Kasumi-1 (cell line): ENCODE results near the gene PRM1.
"Not testable (repeated sequence)": the region's sequence is repeated elsewhere in the genome, so short reads cannot be mapped to it uniquely, and the experiment has no call there.

Experiments
- DNase-seq, 2 experiments: peaks; one replicate each; lab custom pipeline; 2025; lab: John Stamatoyannopoulos, UW

The PRM1 gene

GRCh38 chr16:11298143-11298900 lies 17.2 kb upstream of the PRM1 start:
- DNase-seq, result no peak

- peak in 1 of 2 experiments; percentile 3 for DNase-seq
Measured at GRCh38 chr16:11297492-11298142, 16.5 kb upstream of the PRM1 start.

GRCh38 chr16:11296706-11297491 lies 15.8 kb upstream of the PRM1 start:
- DNase-seq, result no peak

GRCh38 chr16:11296351-11296705 lies 15.2 kb upstream of the PRM1 start:
- no peak for DNase-seq

- DNase-seq, result no peak
Measured at GRCh38 chr16:11295672-11296071, 14.5 kb upstream of the PRM1 start.

- DNase-seq, result no peak
Measured at GRCh38 chr16:11292076-11292748, 11.1 kb upstream of the PRM1 start.

- DNase-seq, result no peak
Measured at GRCh38 chr16:11291091-11291703, 10.1 kb upstream of the PRM1 start.

GRCh38 chr16:11290102-11290893 lies 9.2 kb upstream of the PRM1 start:
- DNase-seq, result no peak

GRCh38 chr16:11289696-11290095 lies 8.6 kb upstream of the PRM1 start:
- DNase-seq, result not testable (repeated sequence)

GRCh38 chr16:11289202-11289601 lies 8.1 kb upstream of the PRM1 start:
- no peak for DNase-seq

- no peak for DNase-seq
Measured at GRCh38 chr16:11285842-11286241, 4.7 kb upstream of the PRM1 start.

GRCh38 chr16:11283820-11284248 lies 2.7 kb upstream of the PRM1 start:
- no peak for DNase-seq

- no peak for DNase-seq
Measured at GRCh38 chr16:11278681-11279628, 2.2 kb downstream of the PRM1 start.

GRCh38 chr16:11277607-11278337 lies 3.4 kb downstream of the PRM1 start:
- no peak for DNase-seq

GRCh38 chr16:11276896-11277593 lies 4.1 kb downstream of the PRM1 start:
- no peak for DNase-seq

GRCh38 chr16:11276143-11276895 lies 4.8 kb downstream of the PRM1 start, which contains the start of gene PRM2:
PRM2 (minus strand) TSS chr16:11276480; CDS start chr16:11276370, 110 bp downstream.
- no peak for DNase-seq

GRCh38 chr16:11274964-11275363 lies 6.2 kb downstream of the PRM1 start:
- DNase-seq, result no peak
